DOHH2 (cell line): ENCODE measurements around the gene TSPAN8.

Source experiments
- EZH2phosphoT487 ChIP-seq: fragments of 200-600 bp; sonication (generic); IDR thresholded peaks from 2 replicates; pipeline ENCODE4 v1.6.1; 2017; ENCODE audit warnings: borderline replicate concordance, mild to moderate bottlenecking, antibody characterized with exemption, low read length, moderate library complexity, mixed read lengths
- TF ChIP-seq, protein P1 (sequence below): fragments of 200-600 bp; sonication (generic); IDR thresholded peaks from one replicate; pipeline ENCODE4 v1.5.1; 2014; ENCODE audit warnings: antibody characterized with exemption, mild to moderate bottlenecking, low read depth, low read length; ENCODE audit not compliant: poor library complexity, severe bottlenecking

DNA sequence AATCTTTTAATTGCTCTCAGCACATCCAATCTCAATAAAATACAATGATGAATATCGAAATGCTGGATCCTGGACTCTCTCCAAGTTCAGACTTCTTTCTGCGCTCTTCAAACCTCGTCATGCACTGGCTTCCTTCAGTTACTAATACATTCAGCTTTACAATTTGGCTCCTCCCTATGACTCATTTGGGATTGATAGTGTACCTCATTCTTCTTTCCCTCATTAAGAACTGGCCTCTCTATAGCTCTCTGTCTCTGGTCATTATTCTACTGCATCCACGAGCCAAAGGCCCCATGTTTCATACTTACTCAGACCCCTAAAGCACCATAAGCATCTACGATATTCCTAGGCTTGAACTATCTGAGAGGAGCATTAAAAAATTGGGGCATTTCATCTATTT is 4.9 kb downstream of the TSPAN8 start:
- TF ChIP-seq EZH2phosphoT487, result no peak
- TF ChIP-seq, protein P1, sequence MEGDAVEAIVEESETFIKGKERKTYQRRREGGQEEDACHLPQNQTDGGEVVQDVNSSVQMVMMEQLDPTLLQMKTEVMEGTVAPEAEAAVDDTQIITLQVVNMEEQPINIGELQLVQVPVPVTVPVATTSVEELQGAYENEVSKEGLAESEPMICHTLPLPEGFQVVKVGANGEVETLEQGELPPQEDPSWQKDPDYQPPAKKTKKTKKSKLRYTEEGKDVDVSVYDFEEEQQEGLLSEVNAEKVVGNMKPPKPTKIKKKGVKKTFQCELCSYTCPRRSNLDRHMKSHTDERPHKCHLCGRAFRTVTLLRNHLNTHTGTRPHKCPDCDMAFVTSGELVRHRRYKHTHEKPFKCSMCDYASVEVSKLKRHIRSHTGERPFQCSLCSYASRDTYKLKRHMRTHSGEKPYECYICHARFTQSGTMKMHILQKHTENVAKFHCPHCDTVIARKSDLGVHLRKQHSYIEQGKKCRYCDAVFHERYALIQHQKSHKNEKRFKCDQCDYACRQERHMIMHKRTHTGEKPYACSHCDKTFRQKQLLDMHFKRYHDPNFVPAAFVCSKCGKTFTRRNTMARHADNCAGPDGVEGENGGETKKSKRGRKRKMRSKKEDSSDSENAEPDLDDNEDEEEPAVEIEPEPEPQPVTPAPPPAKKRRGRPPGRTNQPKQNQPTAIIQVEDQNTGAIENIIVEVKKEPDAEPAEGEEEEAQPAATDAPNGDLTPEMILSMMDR, result no peak
